T-helper 1 cell treated with Interleukin-12 subunit alpha and Interleukin-12 subunit beta and Interleukin-4 antibody, amounts not matched to agents 30 μg/mL and 1 μg/mL, for 36 hours (primary cell): ENCODE results near the gene CCDC187.

ENCODE experiments used
- H3K27ac Mint-ChIP-seq: one replicate; pipeline ENCODE4 v1.8.0; 2021; ENCODE audit warnings: mild to moderate bottlenecking, mixed read lengths
- H3K27me3 Mint-ChIP-seq: one replicate; pipeline ENCODE4 v1.8.0; 2021; ENCODE audit warnings: low read depth, mixed read lengths
- H3K36me3 Mint-ChIP-seq: one replicate; pipeline ENCODE4 v1.8.0; 2021; ENCODE audit warnings: low read depth, mixed read lengths
- H3K4me1 Mint-ChIP-seq: one replicate; pipeline ENCODE4 v1.8.0; 2021; ENCODE audit warnings: low read depth, mixed read lengths
- H3K4me3 Mint-ChIP-seq: one replicate; pipeline ENCODE4 v1.8.0; 2021; ENCODE audit warnings: mild to moderate bottlenecking, moderate library complexity, mixed read lengths
- H3K9me3 Mint-ChIP-seq: one replicate; pipeline ENCODE4 v1.8.0; 2021; ENCODE audit warnings: mixed read lengths

Gene CCDC187

GRCh38 chr9:136343121-136343883 is 39.4 kb upstream of the CCDC187 start:
- Mint-ChIP-seq H3K4me1 (no peaks in the 10 kb centered on the region), H3K4me3 (no peak overlapping the region), H3K27me3 (no peaks in the 10 kb centered on the region), H3K9me3 (no peaks in the 10 kb centered on the region), H3K36me3 (no peaks in the 10 kb centered on the region), H3K27ac (no peak overlapping the region)

- Mint-ChIP-seq H3K27me3 (no peaks in the 10 kb centered on the region), H3K36me3 (no peaks in the 10 kb centered on the region), H3K9me3 (no peaks in the 10 kb centered on the region), H3K4me1 (no peaks in the 10 kb centered on the region), H3K27ac (no peak overlapping the region), H3K4me3 (no peak overlapping the region)
These were observed 38.6 kb upstream of the CCDC187 start for GRCh38 chr9:136342181-136343120.

- H3K36me3 Mint-ChIP-seq: no peaks in the 10 kb centered on the region
- H3K9me3 Mint-ChIP-seq: no peaks in the 10 kb centered on the region
- H3K27ac Mint-ChIP-seq: no peak overlapping the region
- no peak overlapping the region for H3K4me3 Mint-ChIP-seq
- no peaks in the 10 kb centered on the region for H3K27me3 Mint-ChIP-seq
- H3K4me1 Mint-ChIP-seq: no peaks in the 10 kb centered on the region
These were observed 37.9 kb upstream of the CCDC187 start for GRCh38 chr9:136341769-136342168.

GRCh38 chr9:136341042-136341655 is 37.3 kb upstream of the CCDC187 start:
- Mint-ChIP-seq H3K27ac (no peak overlapping the region), H3K36me3 (no peaks in the 10 kb centered on the region)

GRCh38 chr9:136340356-136341041 is 36.6 kb upstream of the CCDC187 start:
- Mint-ChIP-seq H3K27me3 (no peaks in the 10 kb centered on the region), H3K4me3 (no peak overlapping the region), H3K4me1 (no peaks in the 10 kb centered on the region), H3K27ac (no peak overlapping the region), H3K36me3 (no peaks in the 10 kb centered on the region), H3K9me3 (no peaks in the 10 kb centered on the region)

More at GRCh38 chr9:136341042-136341655, 37.3 kb upstream of the CCDC187 start:
- no peaks in the 10 kb centered on the region for H3K4me1 Mint-ChIP-seq
- H3K9me3 Mint-ChIP-seq: no peaks in the 10 kb centered on the region
- no peaks in the 10 kb centered on the region for H3K27me3 Mint-ChIP-seq
- no peak overlapping the region for H3K4me3 Mint-ChIP-seq

GRCh38 chr9:136339958-136340310 is 36.0 kb upstream of the CCDC187 start:
- Mint-ChIP-seq H3K36me3 (no peaks in the 10 kb centered on the region), H3K27ac (no peak overlapping the region), H3K9me3 (no peaks in the 10 kb centered on the region), H3K4me3 (no peak overlapping the region), H3K4me1 (no peaks in the 10 kb centered on the region), H3K27me3 (no peaks in the 10 kb centered on the region)

GRCh38 chr9:136339173-136339957 is 35.5 kb upstream of the CCDC187 start:
- no peaks in the 10 kb centered on the region for H3K9me3 Mint-ChIP-seq
- H3K27me3 Mint-ChIP-seq: no peaks in the 10 kb centered on the region
- H3K27ac Mint-ChIP-seq: no peak overlapping the region
- H3K36me3 Mint-ChIP-seq: no peaks in the 10 kb centered on the region
- H3K4me1 Mint-ChIP-seq: no peaks in the 10 kb centered on the region
- H3K4me3 Mint-ChIP-seq: no peak overlapping the region

GRCh38 chr9:136338511-136338910 is 34.6 kb upstream of the CCDC187 start:
- no peak overlapping the region for H3K4me3 Mint-ChIP-seq
- H3K27ac Mint-ChIP-seq: no peak overlapping the region
- H3K36me3 Mint-ChIP-seq: no peaks in the 10 kb centered on the region
- no peaks in the 10 kb centered on the region for H3K4me1 Mint-ChIP-seq
- no peaks in the 10 kb centered on the region for H3K9me3 Mint-ChIP-seq
- H3K27me3 Mint-ChIP-seq: no peaks in the 10 kb centered on the region

GRCh38 chr9:136337416-136338395 is 33.8 kb upstream of the CCDC187 start:
- H3K4me1 Mint-ChIP-seq: no peaks in the 10 kb centered on the region
- no peak overlapping the region for H3K4me3 Mint-ChIP-seq
- H3K36me3 Mint-ChIP-seq: no peaks in the 10 kb centered on the region
- H3K27me3 Mint-ChIP-seq: no peaks in the 10 kb centered on the region
- H3K27ac Mint-ChIP-seq: no peak overlapping the region
- H3K9me3 Mint-ChIP-seq: no peaks in the 10 kb centered on the region

- H3K9me3 Mint-ChIP-seq: no peaks in the 10 kb centered on the region
- H3K27me3 Mint-ChIP-seq: no peaks in the 10 kb centered on the region
- H3K27ac Mint-ChIP-seq: no peak overlapping the region
- H3K4me3 Mint-ChIP-seq: no peak overlapping the region
- H3K36me3 Mint-ChIP-seq: no peaks in the 10 kb centered on the region
- no peaks in the 10 kb centered on the region for H3K4me1 Mint-ChIP-seq
These were observed 33.0 kb upstream of the CCDC187 start for GRCh38 chr9:136336881-136337280.

GRCh38 chr9:136336156-136336870 is 32.4 kb upstream of the CCDC187 start:
- Mint-ChIP-seq H3K4me3 (no peak overlapping the region), H3K27ac (no peak overlapping the region), H3K27me3 (no peaks in the 10 kb centered on the region), H3K9me3 (no peaks in the 10 kb centered on the region), H3K36me3 (no peaks in the 10 kb centered on the region), H3K4me1 (no peaks in the 10 kb centered on the region)

- H3K4me3 Mint-ChIP-seq: no peak overlapping the region
- H3K36me3 Mint-ChIP-seq: no peaks in the 10 kb centered on the region
- no peaks in the 10 kb centered on the region for H3K27me3 Mint-ChIP-seq
- no peaks in the 10 kb centered on the region for H3K9me3 Mint-ChIP-seq
- H3K27ac Mint-ChIP-seq: no peak overlapping the region
- no peaks in the 10 kb centered on the region for H3K4me1 Mint-ChIP-seq
These were observed 31.6 kb upstream of the CCDC187 start for GRCh38 chr9:136335296-136336155.
